ENCODE results near the gene CDK6.

DNA sequence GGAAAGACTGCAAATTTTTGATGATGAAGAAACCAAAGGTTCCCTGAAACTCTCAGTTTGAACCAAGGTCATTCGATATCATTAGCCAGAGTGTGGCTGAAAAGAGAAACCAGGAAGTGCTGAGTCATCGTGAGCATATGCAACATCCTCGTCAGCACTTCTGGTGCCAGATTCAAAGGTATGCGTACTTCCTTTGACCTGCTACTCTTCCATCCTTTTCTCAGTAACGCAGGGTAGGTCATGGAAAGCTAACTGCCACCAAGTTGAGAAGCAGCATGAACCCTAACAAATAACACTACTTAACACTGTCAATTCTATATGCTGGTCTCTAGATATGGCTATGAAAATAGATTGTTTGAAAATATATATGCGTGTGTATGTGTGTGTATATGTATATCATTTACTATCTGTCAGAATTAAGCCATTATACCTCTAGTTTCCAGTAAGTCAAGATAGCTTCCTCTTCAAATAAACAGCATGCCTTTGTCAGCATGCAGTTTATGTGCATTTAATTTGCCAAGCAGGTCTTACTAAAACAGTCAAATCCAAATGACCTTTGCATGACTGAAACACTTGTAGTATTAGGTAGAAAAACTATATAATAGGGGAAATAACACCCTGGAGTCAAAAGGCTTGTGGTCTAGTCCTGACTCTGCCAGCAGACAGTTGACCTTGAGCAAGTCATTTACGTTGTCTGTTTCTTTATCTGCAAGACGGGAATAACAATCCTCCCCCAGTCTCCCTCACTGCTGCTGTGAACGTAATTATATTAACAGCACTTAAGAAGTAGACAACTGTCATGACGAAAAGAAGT is 26.4 kb downstream of the CDK6 start:
- TF ChIP-seq, protein P1, sequence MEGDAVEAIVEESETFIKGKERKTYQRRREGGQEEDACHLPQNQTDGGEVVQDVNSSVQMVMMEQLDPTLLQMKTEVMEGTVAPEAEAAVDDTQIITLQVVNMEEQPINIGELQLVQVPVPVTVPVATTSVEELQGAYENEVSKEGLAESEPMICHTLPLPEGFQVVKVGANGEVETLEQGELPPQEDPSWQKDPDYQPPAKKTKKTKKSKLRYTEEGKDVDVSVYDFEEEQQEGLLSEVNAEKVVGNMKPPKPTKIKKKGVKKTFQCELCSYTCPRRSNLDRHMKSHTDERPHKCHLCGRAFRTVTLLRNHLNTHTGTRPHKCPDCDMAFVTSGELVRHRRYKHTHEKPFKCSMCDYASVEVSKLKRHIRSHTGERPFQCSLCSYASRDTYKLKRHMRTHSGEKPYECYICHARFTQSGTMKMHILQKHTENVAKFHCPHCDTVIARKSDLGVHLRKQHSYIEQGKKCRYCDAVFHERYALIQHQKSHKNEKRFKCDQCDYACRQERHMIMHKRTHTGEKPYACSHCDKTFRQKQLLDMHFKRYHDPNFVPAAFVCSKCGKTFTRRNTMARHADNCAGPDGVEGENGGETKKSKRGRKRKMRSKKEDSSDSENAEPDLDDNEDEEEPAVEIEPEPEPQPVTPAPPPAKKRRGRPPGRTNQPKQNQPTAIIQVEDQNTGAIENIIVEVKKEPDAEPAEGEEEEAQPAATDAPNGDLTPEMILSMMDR (IDR thresholded peaks at IDR 0.05 in 2 of 3, conservative IDR thresholded peaks at IDR 0.05 in 1 of 3; ENCODE audit: borderline replicate concordance in 1 of 3, insufficient read depth in 1 of 3, low read depth in 2 of 3, low read length in 2 of 3): no peak
- TF ChIP-seq POLR2A (IDR thresholded peaks at IDR 0.05; ENCODE audit: borderline replicate concordance, extremely low read depth, insufficient read depth, insufficient read length): no peak
- peak; percentile 88 for TF ChIP-seq CEBPB (IDR thresholded peaks at IDR 0.05; ENCODE audit: low read depth)

All from HCT116 (cell line).